ENCODE data around the gene APBB2. TPM values are rescaled to one million over a fixed set of nuclear protein-coding genes. Genes with fewer than 3 reads are reported as not detected.

The APBB2 gene
- polyA plus RNA-seq, 4 donors = 53.4 to 101 (median 54.3) TPM

GRCh38 chr4:41216294-41217019 lies 2.1 kb upstream of the APBB2 start:
- DNase-seq (ENCODE audit: low read depth in 4 of 4, low spot score in 3 of 4) = peak in 3 of 4 donors; percentile 53 to 73 (median 67)

DNA sequence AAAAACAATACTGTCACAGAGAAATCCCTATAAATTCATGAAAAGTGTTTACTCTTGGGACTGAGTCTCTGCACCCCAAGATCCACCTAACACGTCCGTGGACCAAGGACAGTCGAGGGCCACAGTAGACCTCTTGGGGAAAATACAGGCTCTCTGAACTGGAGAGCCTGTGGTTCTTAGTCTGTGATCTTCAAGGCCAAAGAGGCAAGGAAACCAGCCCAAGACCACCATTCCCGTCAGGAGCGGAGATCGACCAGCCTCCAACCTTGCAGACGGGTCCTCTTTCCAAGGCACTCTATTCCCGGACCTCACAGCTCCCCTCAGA lies 1.6 kb upstream of the APBB2 start:
- DNase-seq (ENCODE audit: low read depth in 4 of 4, low spot score in 3 of 4) = no peak

GRCh38 chr4:41215155-41215554 lies 813 bp upstream of the APBB2 start:
- no peak for DNase-seq (ENCODE audit: low read depth in 4 of 4, low spot score in 3 of 4)

GRCh38 chr4:41214825-41215146 lies 444 bp upstream of the APBB2 start:
- DNase-seq (ENCODE audit: low read depth in 4 of 4, low spot score in 3 of 4) = no peak

DNA sequence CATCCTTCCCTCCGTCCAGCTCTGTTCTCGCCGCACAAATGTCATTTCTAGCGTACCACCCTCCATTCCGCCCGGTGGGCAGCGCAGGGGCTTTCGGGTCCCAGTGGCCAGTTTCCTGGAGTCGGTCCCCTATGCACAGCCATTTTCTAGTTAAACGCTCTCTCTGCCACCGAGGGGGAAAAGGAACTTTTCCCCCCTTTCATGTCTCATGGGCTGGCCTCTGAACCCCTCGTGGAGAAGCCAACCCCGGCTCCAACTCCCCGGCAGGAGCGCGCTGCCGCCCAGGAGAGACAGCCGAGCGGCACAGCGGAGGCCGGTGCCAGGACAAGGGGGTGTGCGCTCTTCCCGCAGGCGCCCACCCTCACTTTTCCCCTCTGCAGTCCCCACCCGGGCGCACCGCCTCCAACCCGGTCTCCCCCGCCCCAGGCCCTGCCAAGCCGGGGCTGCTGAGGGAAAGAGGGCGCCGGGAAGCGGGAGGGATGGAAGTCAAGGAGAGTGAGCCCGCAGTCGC lies 662 bp downstream of the APBB2 start:
- DNase-seq (ENCODE audit: low read depth in 4 of 4, low spot score in 3 of 4) = no peak

DNA sequence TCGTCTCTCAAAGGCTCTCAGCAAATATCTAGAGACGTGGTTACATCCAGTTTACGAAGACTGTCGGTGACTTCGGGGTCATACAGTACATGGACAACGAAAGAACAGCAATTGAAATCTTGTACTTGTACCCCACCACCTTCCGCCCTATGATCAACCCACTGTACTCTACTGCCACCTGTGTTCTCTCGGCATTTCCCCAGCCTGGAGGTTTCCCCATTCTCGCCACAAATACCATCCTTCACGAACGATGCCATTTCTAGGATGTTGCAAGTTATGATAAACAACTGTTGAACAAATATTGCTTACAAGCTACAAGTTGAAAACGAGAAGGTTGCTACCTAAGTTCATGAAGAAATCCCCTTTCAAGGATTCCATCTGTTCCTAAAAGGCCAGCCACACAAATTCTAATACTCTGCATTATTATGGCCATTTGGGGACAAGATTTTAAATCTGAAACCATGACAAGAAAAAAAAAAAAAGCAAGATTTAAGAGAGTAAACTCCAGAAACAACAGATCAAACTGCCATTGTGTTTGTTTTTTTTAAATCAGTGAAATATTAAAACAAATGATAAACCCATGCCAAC lies 1.6 kb downstream of the APBB2 start:
- no peak for DNase-seq (ENCODE audit: low read depth in 4 of 4, low spot score in 3 of 4)

GRCh38 chr4:41211951-41212615 lies 2.3 kb downstream of the APBB2 start:
- DNase-seq (ENCODE audit: low read depth in 4 of 4, low spot score in 3 of 4) = no peak

DNA sequence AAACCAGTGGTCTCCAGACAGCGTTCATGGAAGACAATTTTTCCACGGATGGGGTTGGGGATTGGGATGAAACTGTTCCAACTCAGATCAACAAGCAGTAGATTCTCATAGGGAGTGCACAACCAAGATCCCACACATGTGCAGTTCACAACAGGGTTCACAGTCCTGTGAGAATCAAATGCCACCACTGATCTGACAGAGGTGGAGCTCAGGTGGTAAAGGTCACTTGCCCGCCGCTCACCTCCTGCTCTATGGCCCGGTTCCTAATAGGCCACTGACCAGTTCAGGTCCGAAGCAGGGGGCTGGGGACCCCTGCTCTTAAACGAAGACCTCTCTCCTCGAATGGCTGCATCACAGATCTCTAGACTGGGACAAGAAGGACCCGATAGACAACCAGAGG lies 4.4 kb downstream of the APBB2 start:
- no peak for DNase-seq (ENCODE audit: low read depth in 4 of 4, low spot score in 3 of 4)

DNA sequence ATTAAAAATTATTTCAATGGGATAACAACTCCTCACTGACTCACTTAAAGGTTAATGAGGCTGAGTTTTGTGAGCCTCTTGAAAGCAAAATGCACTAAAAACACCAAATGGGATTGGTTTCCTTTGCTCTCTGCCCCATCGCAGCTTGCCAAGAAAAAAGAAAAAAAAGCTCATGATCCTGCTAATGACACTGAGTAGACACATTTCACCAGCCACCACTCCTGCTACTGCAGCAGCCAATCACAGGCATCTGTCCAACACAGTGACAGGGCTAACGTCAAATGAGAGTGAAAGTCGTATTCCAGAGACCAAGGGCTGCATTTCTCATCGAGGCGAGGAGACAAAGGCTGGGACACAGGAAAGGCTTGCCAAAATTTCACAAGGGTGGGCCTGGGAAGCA lies 5.2 kb downstream of the APBB2 start:
- no peak for DNase-seq (ENCODE audit: low read depth in 4 of 4, low spot score in 3 of 4)

DNA sequence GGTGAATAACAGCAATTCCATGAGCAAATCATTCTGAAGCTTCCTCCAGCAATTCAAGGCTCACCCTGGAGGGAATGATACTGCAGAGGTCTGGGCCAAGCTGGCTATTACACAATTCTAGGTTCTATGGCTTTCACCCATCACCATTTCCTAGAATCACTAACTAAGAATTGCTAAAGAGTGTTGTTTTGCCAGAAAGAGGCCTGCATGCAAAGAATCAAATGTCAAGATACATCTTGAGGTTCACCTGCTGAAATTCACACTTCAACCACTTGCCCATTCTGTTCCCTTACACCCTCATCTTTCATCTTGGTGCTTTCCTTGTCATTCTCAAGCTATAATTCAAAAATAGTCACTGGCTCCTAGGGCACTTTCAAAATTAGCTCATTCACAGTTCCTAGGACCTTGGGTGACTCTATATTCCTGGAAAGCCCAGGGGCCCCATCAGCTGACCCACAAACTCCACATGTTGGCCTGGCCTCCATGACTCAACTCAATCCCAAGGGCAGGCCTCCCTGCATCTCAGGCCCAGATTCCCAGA lies 7.0 kb downstream of the APBB2 start:
- no peak for DNase-seq (ENCODE audit: low read depth in 4 of 4, low spot score in 3 of 4)

DNA sequence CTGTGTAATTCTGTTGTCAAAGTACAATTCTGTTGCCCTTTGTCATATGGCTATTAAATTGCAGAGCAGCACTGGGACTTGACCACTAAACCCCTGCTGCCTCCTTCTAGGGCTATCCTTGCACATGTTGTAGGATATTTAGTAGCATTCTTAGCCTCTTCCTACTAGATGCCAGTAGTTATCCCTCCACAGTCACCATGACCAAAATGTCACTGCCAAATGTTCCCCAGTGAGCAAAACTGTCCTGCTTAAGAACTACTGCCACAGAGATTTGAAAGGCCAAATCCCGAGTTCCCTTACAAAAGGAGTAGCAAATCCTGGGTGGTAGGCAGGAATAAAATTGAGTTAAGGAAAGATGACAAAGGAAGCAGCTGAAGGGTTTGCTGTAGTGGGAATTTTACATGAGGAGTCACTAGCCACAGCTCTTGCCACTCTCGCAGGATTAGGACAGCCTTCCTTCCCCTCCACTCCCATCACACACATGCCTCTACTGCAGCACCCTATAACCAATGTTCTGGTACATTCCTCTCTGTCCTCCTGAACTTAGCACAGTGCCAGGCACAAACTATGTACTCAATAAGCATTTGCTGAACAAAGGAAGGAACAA lies 8.4 kb downstream of the APBB2 start:
- DNase-seq (ENCODE audit: low read depth in 4 of 4, low spot score in 3 of 4) = no peak

DNA sequence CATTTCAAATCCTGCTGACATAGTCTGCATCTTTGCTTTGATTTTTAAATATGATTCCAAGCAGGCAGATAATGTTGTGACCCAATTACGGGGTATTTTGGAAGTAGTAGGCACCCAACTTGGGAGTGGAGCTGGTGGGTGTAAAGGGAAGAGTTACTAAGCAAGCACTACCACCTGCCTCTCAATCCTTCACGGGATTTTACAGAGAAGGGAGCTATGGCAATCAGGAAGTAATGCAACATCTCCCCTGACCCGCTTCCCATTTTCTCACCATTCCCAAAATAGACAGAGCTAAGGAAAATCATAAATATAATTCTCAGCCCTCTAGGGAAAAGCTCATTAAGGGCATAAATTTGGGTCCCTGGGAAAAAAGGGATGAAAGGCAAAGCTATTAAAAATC lies 9.2 kb downstream of the APBB2 start:
- no peak for DNase-seq (ENCODE audit: low read depth in 4 of 4, low spot score in 3 of 4)

GRCh38 chr4:41204400-41204978 lies 9.9 kb downstream of the APBB2 start:
- DNase-seq (ENCODE audit: low read depth in 4 of 4, low spot score in 3 of 4) = no peak

GRCh38 chr4:41203841-41204240 lies 10.5 kb downstream of the APBB2 start:
- no peak for DNase-seq (ENCODE audit: low read depth in 4 of 4, low spot score in 3 of 4)

DNA sequence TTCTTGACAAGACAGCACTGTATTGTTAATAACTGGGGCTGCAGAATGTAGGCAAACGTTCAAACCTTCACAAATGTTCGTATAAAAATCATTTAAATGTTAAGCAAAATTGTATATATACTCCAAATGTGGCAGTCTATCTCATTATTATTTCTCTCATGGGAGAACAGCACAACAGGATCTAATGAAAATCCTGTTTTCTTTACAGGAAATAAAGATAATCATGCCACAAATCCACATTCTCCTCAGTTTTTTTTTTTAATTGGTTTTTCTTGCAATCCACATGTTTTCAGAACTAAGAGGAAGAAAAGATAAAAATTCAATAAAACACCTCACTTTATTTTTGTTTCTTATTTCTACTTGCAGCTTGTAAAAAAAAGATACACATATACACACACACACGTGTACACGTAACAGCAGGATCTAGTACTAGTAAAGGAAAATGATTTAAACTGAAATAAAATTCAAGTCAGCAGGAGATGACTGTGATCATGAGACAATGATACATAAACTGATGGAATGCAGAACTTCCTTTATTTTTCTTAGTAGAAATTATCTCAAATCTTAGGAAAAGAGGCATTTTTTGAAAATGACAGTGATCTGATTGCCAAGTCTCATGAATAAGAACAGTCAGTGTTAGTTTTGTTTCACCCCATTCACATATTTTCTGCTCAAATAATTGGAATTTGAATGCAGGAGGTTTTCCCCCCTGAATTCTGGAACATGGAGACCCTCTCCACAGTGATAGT lies 11.3 kb downstream of the APBB2 start:
- DNase-seq (ENCODE audit: low read depth in 4 of 4, low spot score in 3 of 4) = no peak

- no peak for DNase-seq (ENCODE audit: low read depth in 4 of 4, low spot score in 3 of 4)
Observed at GRCh38 chr4:41202356-41202755, 12.0 kb downstream of the APBB2 start.

GRCh38 chr4:41200486-41201017 lies 13.8 kb downstream of the APBB2 start:
- no peak for DNase-seq (ENCODE audit: low read depth in 4 of 4, low spot score in 3 of 4)

DNA sequence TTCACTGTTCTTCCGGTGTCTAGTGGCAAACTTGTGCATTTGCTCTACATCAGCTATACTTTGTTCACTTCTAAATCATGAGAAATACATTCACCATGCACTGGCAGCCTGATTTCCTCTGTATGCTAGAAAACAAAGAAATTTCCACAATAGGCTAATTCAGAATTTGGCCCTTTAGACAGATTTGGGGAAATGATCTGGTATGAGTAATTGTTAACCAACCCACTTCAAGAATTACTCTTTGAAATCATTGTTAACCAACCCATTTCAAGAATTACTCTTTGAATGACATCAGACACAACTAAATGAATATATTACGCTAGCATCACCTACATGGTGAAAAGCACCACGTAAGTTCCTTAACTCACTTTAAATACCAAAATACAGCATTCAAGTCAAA lies 14.6 kb downstream of the APBB2 start:
- DNase-seq (ENCODE audit: low read depth in 4 of 4, low spot score in 3 of 4) = no peak

GRCh38 chr4:41197996-41198395 lies 16.3 kb downstream of the APBB2 start:
- no peak for DNase-seq (ENCODE audit: low read depth in 4 of 4, low spot score in 3 of 4)

GRCh38 chr4:41197495-41197894 lies 16.8 kb downstream of the APBB2 start:
- no peak for DNase-seq (ENCODE audit: low read depth in 4 of 4, low spot score in 3 of 4)
